CD4-positive, CD25-positive, alpha-beta regulatory T cell (primary cell): ENCODE results near the gene QRICH1. TPM values are rescaled to one million over a fixed set of nuclear protein-coding genes. Genes with fewer than 3 reads are reported as not detected.

Experiments
- ATAC-seq, 2 donors: fragments of 150-1000 bp; cut with Tn5 transposase; one replicate each; pipeline ENCODE4 v1.10.0; 2021; ENCODE audit warnings: low read depth in 2 of 2, moderate number of reproducible peaks in 2 of 2, moderate library complexity in 1 of 2
- DNase-seq, 3 donors: peaks; one replicate each; pipeline versions ENCODE4 v3.0.0 to v3.0.0-alpha.2; 2012 to 2022; ENCODE audit warnings: mixed read lengths in 1 of 3
- H3K27ac ChIP-seq: one replicate; pipeline ENCODE4 v1.7.0; 2013; ENCODE audit warnings: mild to moderate bottlenecking, low read length; ENCODE audit not compliant: insufficient read depth, poor library complexity, severe bottlenecking
- H3K27me3 ChIP-seq: one replicate; pipeline ENCODE4 v1.7.0; 2013; ENCODE audit warnings: low read length; ENCODE audit not compliant: control insufficient read depth, insufficient read depth
- H3K36me3 ChIP-seq: one replicate; pipeline ENCODE4 v1.7.0; 2013; ENCODE audit warnings: mild to moderate bottlenecking, low read length, moderate library complexity; ENCODE audit not compliant: control insufficient read depth, insufficient read depth
- H3K4me1 ChIP-seq: 2 replicates; pipeline ENCODE4 v1.7.0; 2013; ENCODE audit warnings: mild to moderate bottlenecking, low read length; ENCODE audit not compliant: insufficient read depth, control insufficient read depth, poor library complexity, severe bottlenecking
- H3K4me3 ChIP-seq: one replicate; pipeline ENCODE4 v1.7.0; 2013; ENCODE audit warnings: low read depth, mild to moderate bottlenecking, low read length, moderate library complexity
- H3K9me3 ChIP-seq, 2 experiments: 1 replicate in 1 of 2; 2 replicates in 1 of 2; pipeline ENCODE4 v1.7.0; 2013; ENCODE audit warnings: low read length in 2 of 2, mild to moderate bottlenecking in 1 of 2, moderate library complexity in 1 of 2; ENCODE audit not compliant: control insufficient read depth in 2 of 2
- H3K27ac Mint-ChIP-seq, 3 donors: one replicate each; pipeline ENCODE4 v1.8.0; 2020 to 2022; ENCODE audit warnings: mild to moderate bottlenecking in 3 of 3, mixed read lengths in 3 of 3, moderate library complexity in 2 of 3
- H3K27me3 Mint-ChIP-seq: one replicate; pipeline ENCODE4 v1.8.0; 2022; ENCODE audit warnings: mild to moderate bottlenecking, mixed read lengths
- H3K36me3 Mint-ChIP-seq: one replicate; pipeline ENCODE4 v1.8.0; 2020; ENCODE audit warnings: mixed read lengths
- H3K4me1 Mint-ChIP-seq, 4 donors: one replicate each; pipeline ENCODE4 v1.8.0; 2020 to 2022; ENCODE audit warnings: mixed read lengths in 4 of 4, mild to moderate bottlenecking in 1 of 4
- H3K4me3 Mint-ChIP-seq, 4 donors: one replicate each; pipeline ENCODE4 v1.8.0; 2020 to 2022; ENCODE audit warnings: mild to moderate bottlenecking in 4 of 4, mixed read lengths in 4 of 4, moderate library complexity in 3 of 4
- H3K9me3 Mint-ChIP-seq, 7 donors: one replicate each; pipeline ENCODE4 v1.8.0; 2020 to 2022; ENCODE audit warnings: mixed read lengths in 7 of 7, mild to moderate bottlenecking in 3 of 7, moderate library complexity in 2 of 7
- polyA plus RNA-seq, 4 donors: library from polyadenylated mRNA; unstranded; fragments of 300-500 nt; fragmentation: Illumina TruSeq; gene quantifications; one replicate each; pipeline ENCODE4 v1.2.3, GENCODE V29; 2021
- total RNA-seq: library from RNA; stranded (reverse); gene quantifications from one replicate; pipeline ENCODE4 v1.2.3, GENCODE V29; 2022

The QRICH1 gene
- total and polyA plus RNA-seq, 5 donors from 2014 or later: 20.0 to 219 (median 26.2) TPM

- no peaks in the 10 kb centered on the region for H3K27me3 Mint-ChIP-seq
- H3K27ac ChIP-seq: peak overlapping the region; percentile 75
- no peaks in the 10 kb centered on the region for H3K9me3 Mint-ChIP-seq
- peak overlapping the region; percentile 92 for H3K4me3 ChIP-seq
- ATAC-seq (no peak), DNase-seq (peak; percentile 25 to 57 (median 34))
- H3K27me3 ChIP-seq: no peaks in the 10 kb centered on the region
- H3K36me3 ChIP-seq: no peaks in the 10 kb centered on the region
- peak overlapping the region; percentile 93 to 98 (median 95) for H3K4me3 Mint-ChIP-seq
- H3K36me3 Mint-ChIP-seq: peaks cover 8% of the 10 kb centered on the region
- H3K4me1 Mint-ChIP-seq: peaks cover 21 to 64% (median 36%) of the 10 kb centered on the region in 4 donors
- H3K9me3 ChIP-seq: no peaks in the 10 kb centered on the region
- peak overlapping the region; percentile 90 to 95 (median 91) for H3K27ac Mint-ChIP-seq
- peaks cover 32% of the 10 kb centered on the region for H3K4me1 ChIP-seq
Measured at GRCh38 chr3:48990636-48991469, 103.0 kb downstream of the QRICH1 start.

- peaks cover 32% of the 10 kb centered on the region for H3K4me1 ChIP-seq
- Mint-ChIP-seq H3K4me3 (peak within 1 kb of the TSS; percentile 93 to 98 (median 95)), H3K27ac (peak within 1 kb of the TSS; percentile 90 to 95 (median 93)), H3K9me3 (no peaks in the 10 kb centered on the region), H3K27me3 (no peaks in the 10 kb centered on the region), H3K4me1 (peaks cover 21 to 62% (median 36%) of the 10 kb centered on the region in 4 donors), H3K36me3 (peaks cover 6% of the 10 kb centered on the region)
- peak within 1 kb of the TSS; percentile 75 for H3K27ac ChIP-seq
- ATAC-seq (peak; percentile 69), DNase-seq (peak; percentile 53 to 74 (median 54))
- H3K27me3 ChIP-seq: no peaks in the 10 kb centered on the region
- peak within 1 kb of the TSS; percentile 92 for H3K4me3 ChIP-seq
- H3K36me3 ChIP-seq: no peaks in the 10 kb centered on the region
- H3K9me3 ChIP-seq: no peaks in the 10 kb centered on the region
Measured at GRCh38 chr3:48989796-48990635, 103.9 kb downstream of the QRICH1 start, which contains the start of gene P4HTM. TSS of gene P4HTM (plus strand) at chr3:48990241. CDS start at chr3:48990257, 16 bp downstream.

- ATAC-seq (no peak), DNase-seq (no peak)
- H3K27me3 Mint-ChIP-seq: no peaks in the 10 kb centered on the region
- H3K4me1 Mint-ChIP-seq: peaks cover 21 to 54% (median 34%) of the 10 kb centered on the region in 4 donors
- Histone ChIP-seq H3K36me3 (peaks cover under 1% of the 10 kb centered on the region), H3K27ac (peak overlapping the region; percentile 65), H3K4me3 (peak overlapping the region; percentile 73), H3K27me3 (no peaks in the 10 kb centered on the region), H3K9me3 (no peaks in the 10 kb centered on the region), H3K4me1 (peaks cover 32% of the 10 kb centered on the region)
- peak overlapping the region; percentile 91 to 97 (median 94) for H3K4me3 Mint-ChIP-seq
- peak overlapping the region; percentile 80 to 93 (median 90) for H3K27ac Mint-ChIP-seq
- no peaks in the 10 kb centered on the region for H3K9me3 Mint-ChIP-seq
- peaks cover 4% of the 10 kb centered on the region for H3K36me3 Mint-ChIP-seq
Measured at GRCh38 chr3:48989126-48989795, 104.6 kb downstream of the QRICH1 start.

- DNase-seq (no peak), ATAC-seq (no peak)
- no peaks in the 10 kb centered on the region for H3K27me3 ChIP-seq
- no peak overlapping the region for H3K27ac ChIP-seq
- H3K36me3 ChIP-seq: peaks cover 33% of the 10 kb centered on the region
- Mint-ChIP-seq H3K4me1 (peaks cover 7 to 26% (median 18%) of the 10 kb centered on the region in 4 donors), H3K27ac (peak overlapping the region in 2 of 3 donors; percentile 47 to 70), H3K9me3 (no peaks in the 10 kb centered on the region), H3K27me3 (no peaks in the 10 kb centered on the region), H3K4me3 (peak overlapping the region in 1 of 4 donors; percentile 67), H3K36me3 (peaks cover 20% of the 10 kb centered on the region)
- H3K4me1 ChIP-seq: peaks cover 18% of the 10 kb centered on the region
- H3K4me3 ChIP-seq: no peak overlapping the region
- H3K9me3 ChIP-seq: no peaks in the 10 kb centered on the region
Measured at GRCh38 chr3:48985831-48986376, 108.0 kb downstream of the QRICH1 start.

- Histone ChIP-seq H3K4me3 (no peak overlapping the region), H3K9me3 (no peaks in the 10 kb centered on the region), H3K27me3 (no peaks in the 10 kb centered on the region), H3K27ac (no peak overlapping the region), H3K36me3 (peaks cover 44% of the 10 kb centered on the region), H3K4me1 (peaks cover 14% of the 10 kb centered on the region)
- no peaks in the 10 kb centered on the region for H3K27me3 Mint-ChIP-seq
- H3K4me3 Mint-ChIP-seq: no peak overlapping the region
- peaks cover 5 to 22% (median 16%) of the 10 kb centered on the region in 4 donors for H3K4me1 Mint-ChIP-seq
- H3K36me3 Mint-ChIP-seq: peaks cover 26% of the 10 kb centered on the region
- ATAC-seq: no peak
- H3K9me3 Mint-ChIP-seq: no peaks in the 10 kb centered on the region
- peak overlapping the region in 2 of 3 donors; percentile 36 to 44 for H3K27ac Mint-ChIP-seq
- no peak for DNase-seq
Measured at GRCh38 chr3:48984663-48985062, 109.2 kb downstream of the QRICH1 start.

GRCh38 chr3:48983096-48983495 is 110.8 kb downstream of the QRICH1 start:
- peaks cover 34% of the 10 kb centered on the region for H3K36me3 Mint-ChIP-seq
- H3K4me3 ChIP-seq: no peak overlapping the region
- peaks cover 53% of the 10 kb centered on the region for H3K36me3 ChIP-seq
- peak overlapping the region in 2 of 3 donors; percentile 69 to 73 for H3K27ac Mint-ChIP-seq
- no peaks in the 10 kb centered on the region for H3K27me3 Mint-ChIP-seq
- H3K4me1 Mint-ChIP-seq: peaks cover 3 to 13% (median 7%) of the 10 kb centered on the region in 4 donors
- H3K4me1 ChIP-seq: peaks cover 5% of the 10 kb centered on the region
- no peaks in the 10 kb centered on the region for H3K27me3 ChIP-seq
- H3K9me3 ChIP-seq: no peaks in the 10 kb centered on the region
- no peak overlapping the region for H3K27ac ChIP-seq
- ATAC-seq (no peak), DNase-seq (no peak)
- H3K9me3 Mint-ChIP-seq: no peaks in the 10 kb centered on the region
- H3K4me3 Mint-ChIP-seq: no peak overlapping the region

GRCh38 chr3:48982686-48983085 is 111.2 kb downstream of the QRICH1 start:
- Histone ChIP-seq H3K4me1 (peaks cover 2% of the 10 kb centered on the region), H3K4me3 (no peak overlapping the region), H3K27me3 (no peaks in the 10 kb centered on the region), H3K36me3 (peaks cover 56% of the 10 kb centered on the region), H3K9me3 (no peaks in the 10 kb centered on the region), H3K27ac (no peak overlapping the region)
- no peak overlapping the region for H3K4me3 Mint-ChIP-seq
- H3K36me3 Mint-ChIP-seq: peaks cover 36% of the 10 kb centered on the region
- peaks cover 0 to 9% (median 3%) of the 10 kb centered on the region in 4 donors for H3K4me1 Mint-ChIP-seq
- no peak for ATAC-seq
- H3K9me3 Mint-ChIP-seq: no peaks in the 10 kb centered on the region
- DNase-seq: no peak
- no peaks in the 10 kb centered on the region for H3K27me3 Mint-ChIP-seq
- peak overlapping the region in 2 of 3 donors; percentile 69 to 73 for H3K27ac Mint-ChIP-seq
